Non-pigmented ciliary epithelial cell (primary cell): ENCODE measurements around the gene EVC.

ENCODE experiments used
- DNase-seq: peaks from one replicate; pipeline ENCODE4 v3.0.0-alpha.2; 2010; ENCODE audit warnings: low read depth

EVC gene

GRCh38 chr4:5710961-5711478, at the start of gene EVC:
Gene EVC, plus strand, starts transcription at chr4:5711201. Its CDS starts 180 bp downstream, at chr4:5711381.
- DNase-seq = peak; percentile 51

GRCh38 chr4:5661237-5661636, 49.8 kb upstream of the EVC start:
- no peak for DNase-seq

GRCh38 chr4:5662555-5662954, 48.4 kb upstream of the EVC start:
- no peak for DNase-seq

GRCh38 chr4:5664778-5665177, 46.2 kb upstream of the EVC start:
- no peak for DNase-seq

GRCh38 chr4:5666741-5667140, 44.3 kb upstream of the EVC start:
- DNase-seq = no peak

- no peak for DNase-seq
These were observed 34.2 kb upstream of the EVC start for GRCh38 chr4:5676763-5677162.

- DNase-seq = peak; percentile 35
These were observed 32.0 kb upstream of the EVC start for GRCh38 chr4:5678977-5679376.

- no peak for DNase-seq
These were observed 27.4 kb upstream of the EVC start for GRCh38 chr4:5683566-5683965.

GRCh38 chr4:5685296-5685695, 25.7 kb upstream of the EVC start:
- no peak for DNase-seq

- no peak for DNase-seq
These were observed 24.7 kb upstream of the EVC start for GRCh38 chr4:5686338-5686737.

- no peak for DNase-seq
These were observed 21.9 kb upstream of the EVC start for GRCh38 chr4:5689065-5689464.

- DNase-seq = no peak
These were observed 19.4 kb upstream of the EVC start for GRCh38 chr4:5691491-5692132.

- DNase-seq = no peak
These were observed 17.1 kb upstream of the EVC start for GRCh38 chr4:5693871-5694270.

GRCh38 chr4:5696341-5696740, 14.7 kb upstream of the EVC start:
- DNase-seq = no peak

- DNase-seq = no peak
These were observed 10.5 kb upstream of the EVC start for GRCh38 chr4:5700459-5700858.

GRCh38 chr4:5701971-5702370, 9.0 kb upstream of the EVC start:
- DNase-seq = no peak

GRCh38 chr4:5703831-5704230, 7.2 kb upstream of the EVC start:
- no peak for DNase-seq

- no peak for DNase-seq
These were observed 6.7 kb upstream of the EVC start for GRCh38 chr4:5704276-5704675.

GRCh38 chr4:5705647-5706320, 5.2 kb upstream of the EVC start:
- no peak for DNase-seq

- DNase-seq = no peak
These were observed 4.3 kb upstream of the EVC start for GRCh38 chr4:5706486-5707290.

- DNase-seq = no peak
These were observed 3.6 kb upstream of the EVC start for GRCh38 chr4:5707366-5707765.

- DNase-seq = no peak
These were observed 3.1 kb upstream of the EVC start for GRCh38 chr4:5707778-5708448.
